ENCODE data around the gene CAPZB.

The CAPZB gene

GRCh38 chr1:19317126-19317910 lies 168.0 kb downstream of the CAPZB start:
- TF ChIP-seq, protein P1, sequence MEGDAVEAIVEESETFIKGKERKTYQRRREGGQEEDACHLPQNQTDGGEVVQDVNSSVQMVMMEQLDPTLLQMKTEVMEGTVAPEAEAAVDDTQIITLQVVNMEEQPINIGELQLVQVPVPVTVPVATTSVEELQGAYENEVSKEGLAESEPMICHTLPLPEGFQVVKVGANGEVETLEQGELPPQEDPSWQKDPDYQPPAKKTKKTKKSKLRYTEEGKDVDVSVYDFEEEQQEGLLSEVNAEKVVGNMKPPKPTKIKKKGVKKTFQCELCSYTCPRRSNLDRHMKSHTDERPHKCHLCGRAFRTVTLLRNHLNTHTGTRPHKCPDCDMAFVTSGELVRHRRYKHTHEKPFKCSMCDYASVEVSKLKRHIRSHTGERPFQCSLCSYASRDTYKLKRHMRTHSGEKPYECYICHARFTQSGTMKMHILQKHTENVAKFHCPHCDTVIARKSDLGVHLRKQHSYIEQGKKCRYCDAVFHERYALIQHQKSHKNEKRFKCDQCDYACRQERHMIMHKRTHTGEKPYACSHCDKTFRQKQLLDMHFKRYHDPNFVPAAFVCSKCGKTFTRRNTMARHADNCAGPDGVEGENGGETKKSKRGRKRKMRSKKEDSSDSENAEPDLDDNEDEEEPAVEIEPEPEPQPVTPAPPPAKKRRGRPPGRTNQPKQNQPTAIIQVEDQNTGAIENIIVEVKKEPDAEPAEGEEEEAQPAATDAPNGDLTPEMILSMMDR (IDR thresholded peaks at IDR 0.05) = no peak

GRCh38 chr1:19315378-19316198 lies 169.8 kb downstream of the CAPZB start:
- TF ChIP-seq, protein P1 (IDR thresholded peaks at IDR 0.05) = no peak

DNA sequence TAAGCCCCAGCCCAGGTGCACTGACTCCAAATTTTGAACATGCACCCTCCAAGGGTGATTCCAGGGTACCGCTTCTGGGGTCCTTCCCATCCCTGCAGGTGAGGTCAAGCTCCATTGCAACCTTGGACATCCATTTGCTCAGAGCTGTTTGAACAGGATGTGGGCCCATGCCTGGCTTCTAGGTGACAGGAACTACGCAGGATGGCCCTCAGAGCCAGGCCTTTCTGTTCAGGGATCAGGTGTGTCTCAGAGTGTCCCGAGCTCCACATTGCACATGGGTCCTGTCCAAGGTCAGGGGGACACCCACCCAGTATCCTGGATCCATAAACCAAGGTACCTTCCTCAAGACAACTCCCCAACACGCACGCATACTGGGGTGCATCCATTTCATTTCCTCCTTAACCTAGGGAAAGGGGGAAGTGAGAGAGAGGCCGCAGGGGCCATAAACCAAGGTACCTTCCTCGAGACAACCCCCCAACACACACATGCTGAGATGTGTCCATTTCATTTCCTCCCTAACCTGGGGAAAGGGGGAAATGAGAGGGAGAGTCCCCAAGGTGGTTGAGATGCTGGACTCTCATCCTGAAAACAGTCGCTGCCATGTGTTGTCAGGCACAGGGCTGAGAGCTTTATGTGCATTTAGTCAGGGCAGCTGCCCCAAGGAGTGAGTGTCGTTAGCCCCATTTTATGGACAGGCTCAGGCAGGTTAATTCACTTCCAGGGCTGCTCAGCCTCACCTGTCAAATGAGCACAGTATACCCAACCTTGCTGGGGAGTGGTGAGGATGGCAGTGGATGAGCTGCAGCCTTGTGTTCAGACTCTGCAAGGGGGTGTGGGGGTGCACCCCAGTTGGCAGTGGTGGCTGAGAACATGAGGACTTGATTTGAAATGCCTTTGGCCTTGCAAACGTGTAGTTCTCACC lies 171.1 kb downstream of the CAPZB start:
- TF ChIP-seq, protein P1 (IDR thresholded peaks at IDR 0.05) = no peak

DNA sequence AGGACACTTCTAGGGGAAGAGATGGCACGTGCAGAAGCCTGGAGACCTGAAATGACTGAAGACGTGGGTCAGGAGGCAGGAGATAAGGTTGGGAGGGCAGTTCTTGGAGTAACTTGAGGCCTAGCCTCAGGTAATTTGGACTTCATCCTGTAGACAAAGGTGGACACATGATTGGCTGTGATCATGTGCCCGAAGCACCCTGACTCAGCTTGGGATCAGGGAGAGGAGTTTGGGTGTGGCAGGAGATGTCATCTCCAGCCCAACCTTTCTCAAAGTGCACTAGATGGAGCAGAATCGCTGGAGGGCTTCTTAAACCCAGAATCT lies 171.7 kb downstream of the CAPZB start:
- TF ChIP-seq, protein P1 (IDR thresholded peaks at IDR 0.05) = no peak

DNA sequence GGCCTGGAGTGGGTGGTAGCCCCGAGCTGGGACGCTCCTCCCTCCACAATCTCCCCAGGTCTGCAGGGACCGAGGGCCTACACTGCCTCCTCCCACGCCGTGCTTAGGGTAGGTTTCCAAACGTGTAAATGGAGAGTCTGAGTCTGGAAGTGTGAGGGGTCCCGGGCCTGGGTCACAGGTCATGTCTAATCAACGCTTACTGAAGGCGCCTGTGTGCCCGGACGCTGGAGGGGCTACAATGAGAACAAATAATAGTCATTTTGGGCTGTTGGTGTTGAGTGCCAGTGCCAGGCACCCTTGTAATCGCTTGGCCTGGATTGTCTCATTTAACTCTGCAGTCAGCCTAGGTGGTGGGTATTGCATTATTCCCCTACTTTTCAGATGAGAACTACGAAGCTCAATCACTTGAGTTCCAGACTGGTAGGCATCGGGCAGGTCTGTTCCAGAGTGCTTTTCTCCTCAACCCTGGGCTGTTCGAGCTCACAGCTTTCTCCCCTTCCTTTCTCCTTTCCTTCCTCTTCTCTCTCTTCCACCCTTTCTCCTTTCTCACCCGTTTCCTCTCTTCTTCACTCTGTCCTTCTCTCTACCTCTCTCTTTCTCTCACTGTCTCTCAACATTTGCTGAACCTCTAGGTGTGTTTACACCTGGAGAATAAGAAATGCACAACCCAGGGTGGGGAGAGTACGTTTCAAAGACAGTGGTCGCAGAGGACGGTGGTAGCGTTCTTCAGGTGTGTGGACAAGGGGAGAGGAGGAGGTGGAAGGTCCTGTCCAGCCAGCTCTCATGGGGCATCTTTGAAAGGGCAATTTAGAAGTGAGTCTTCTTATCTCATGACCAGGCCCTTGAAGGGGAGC lies 172.3 kb downstream of the CAPZB start:
- TF ChIP-seq, protein P1 (IDR thresholded peaks at IDR 0.05) = no peak

DNA sequence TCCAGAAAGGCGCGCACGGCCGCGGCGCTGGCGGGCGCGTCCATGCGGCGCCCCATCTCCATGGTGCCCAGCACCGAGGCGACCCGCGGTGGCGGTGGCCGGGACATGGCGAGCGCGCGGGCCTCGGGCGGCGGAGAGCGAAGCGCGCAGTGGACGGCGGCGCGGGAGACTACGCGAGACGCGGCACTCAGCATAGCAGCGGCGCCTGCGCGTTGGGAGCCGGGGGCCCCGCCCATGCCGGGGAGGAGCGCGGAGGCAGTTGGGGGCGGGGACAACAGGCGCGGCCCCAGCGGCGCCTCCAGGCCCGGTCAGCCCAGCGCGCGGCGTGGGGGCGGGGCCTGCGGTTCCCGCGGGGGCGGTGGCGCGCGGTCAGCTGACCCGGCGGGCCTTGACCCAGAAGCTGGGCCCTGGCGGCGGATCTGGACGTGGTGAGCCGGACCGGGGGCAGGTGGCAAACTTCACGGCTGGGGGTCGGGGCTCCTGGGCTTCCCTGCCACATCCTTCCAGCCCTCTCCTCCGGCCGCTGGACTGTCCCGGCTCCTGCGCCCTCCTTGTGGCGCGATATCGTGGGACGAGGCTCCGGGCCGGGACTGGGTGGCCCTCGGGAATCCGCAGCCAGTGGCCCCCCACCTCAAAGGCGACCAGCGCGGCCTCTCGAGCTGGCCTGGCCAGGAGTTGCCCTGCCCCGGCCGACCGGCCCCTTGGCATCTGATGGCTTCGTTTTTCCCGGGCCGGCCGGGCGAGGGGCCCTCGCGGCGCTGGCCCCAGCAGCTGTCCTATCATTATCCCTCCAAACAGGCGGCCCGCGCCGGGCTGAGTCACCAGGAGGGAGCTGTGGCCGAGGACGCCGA lies 173.2 kb downstream of the CAPZB start, which contains the start of the genes AKR7A2 and SLC66A1:
AKR7A2 (minus strand) TSS at position 214 of the 851 bp plus-strand sequence; CDS start at position 194, 20 bp downstream.
SLC66A1 (plus strand) TSS at position 396 of the 851 bp plus-strand sequence. CDS start 5,352 bp downstream, outside the sequence.
- TF ChIP-seq, protein P1 (IDR thresholded peaks at IDR 0.05) = no peak
